PFSK-1 (cell line): ENCODE data around the gene LTC4S.

Source experiments
- FOXP2 ChIP-seq: optimal IDR thresholded peaks from 2 replicates; pipeline ENCODE3; 2011; ENCODE audit warnings: borderline replicate concordance, control low read depth, inconsistent platforms; ENCODE audit not compliant: insufficient read depth; ENCODE audit errors: extremely low read length, extremely low read depth
- POLR2AphosphoS5 ChIP-seq: IDR thresholded peaks from 2 replicates; pipeline ENCODE4 v1.6.1; 2012; ENCODE audit warnings: low read depth, mild to moderate bottlenecking, control low read depth, low read length, moderate library complexity
- SIN3A ChIP-seq: IDR thresholded peaks from 2 replicates; pipeline ENCODE4 v1.6.1; 2012; ENCODE audit warnings: mild to moderate bottlenecking, low read length, moderate library complexity, borderline replicate concordance; ENCODE audit not compliant: insufficient read depth
- TAF1 ChIP-seq: IDR thresholded peaks from 2 replicates; pipeline ENCODE4 v1.6.1; 2012; ENCODE audit warnings: low read length, control low read depth, borderline replicate concordance; ENCODE audit not compliant: insufficient read depth
- TF ChIP-seq, protein P1 (sequence below), 2 experiments: IDR thresholded peaks; 2 replicates each; pipeline versions ENCODE4 v1.6.1 to v1.8.0; 2011 to 2012; ENCODE audit warnings: low read depth in 2 of 2, low read length in 2 of 2, control low read depth in 1 of 2, inconsistent platforms in 1 of 2, mild to moderate bottlenecking in 1 of 2, moderate library complexity in 1 of 2; ENCODE audit not compliant: insufficient read depth in 1 of 2

The LTC4S gene

DNA sequence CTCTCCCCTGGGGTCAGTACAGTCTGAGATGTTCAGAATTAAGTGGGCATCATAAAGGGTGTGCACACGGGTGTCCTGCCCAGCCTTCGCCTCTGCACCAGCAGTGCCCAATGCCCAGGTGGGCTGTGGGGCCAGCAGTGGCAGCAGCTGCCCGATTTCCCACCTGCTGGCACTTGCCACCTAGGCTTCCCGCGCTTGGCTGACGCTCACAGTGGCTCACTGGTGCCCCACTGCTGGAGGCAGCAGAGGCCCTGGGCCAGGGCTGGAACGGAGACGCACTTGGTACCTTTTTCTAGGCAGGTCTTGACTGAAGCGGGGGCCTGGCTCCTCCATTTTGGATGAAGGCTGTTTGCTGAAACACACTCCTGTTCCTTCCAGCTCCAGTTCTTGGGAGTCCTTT lies 47.8 kb downstream of the LTC4S start:
- TF ChIP-seq POLR2AphosphoS5 = no peak
- TF ChIP-seq TAF1 = no peak
- TF ChIP-seq, protein P1, sequence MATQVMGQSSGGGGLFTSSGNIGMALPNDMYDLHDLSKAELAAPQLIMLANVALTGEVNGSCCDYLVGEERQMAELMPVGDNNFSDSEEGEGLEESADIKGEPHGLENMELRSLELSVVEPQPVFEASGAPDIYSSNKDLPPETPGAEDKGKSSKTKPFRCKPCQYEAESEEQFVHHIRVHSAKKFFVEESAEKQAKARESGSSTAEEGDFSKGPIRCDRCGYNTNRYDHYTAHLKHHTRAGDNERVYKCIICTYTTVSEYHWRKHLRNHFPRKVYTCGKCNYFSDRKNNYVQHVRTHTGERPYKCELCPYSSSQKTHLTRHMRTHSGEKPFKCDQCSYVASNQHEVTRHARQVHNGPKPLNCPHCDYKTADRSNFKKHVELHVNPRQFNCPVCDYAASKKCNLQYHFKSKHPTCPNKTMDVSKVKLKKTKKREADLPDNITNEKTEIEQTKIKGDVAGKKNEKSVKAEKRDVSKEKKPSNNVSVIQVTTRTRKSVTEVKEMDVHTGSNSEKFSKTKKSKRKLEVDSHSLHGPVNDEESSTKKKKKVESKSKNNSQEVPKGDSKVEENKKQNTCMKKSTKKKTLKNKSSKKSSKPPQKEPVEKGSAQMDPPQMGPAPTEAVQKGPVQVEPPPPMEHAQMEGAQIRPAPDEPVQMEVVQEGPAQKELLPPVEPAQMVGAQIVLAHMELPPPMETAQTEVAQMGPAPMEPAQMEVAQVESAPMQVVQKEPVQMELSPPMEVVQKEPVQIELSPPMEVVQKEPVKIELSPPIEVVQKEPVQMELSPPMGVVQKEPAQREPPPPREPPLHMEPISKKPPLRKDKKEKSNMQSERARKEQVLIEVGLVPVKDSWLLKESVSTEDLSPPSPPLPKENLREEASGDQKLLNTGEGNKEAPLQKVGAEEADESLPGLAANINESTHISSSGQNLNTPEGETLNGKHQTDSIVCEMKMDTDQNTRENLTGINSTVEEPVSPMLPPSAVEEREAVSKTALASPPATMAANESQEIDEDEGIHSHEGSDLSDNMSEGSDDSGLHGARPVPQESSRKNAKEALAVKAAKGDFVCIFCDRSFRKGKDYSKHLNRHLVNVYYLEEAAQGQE (IDR thresholded peaks at IDR 0.05; ENCODE audit: insufficient read depth in 1 of 2, low read depth in 2 of 2, low read length in 2 of 2) = no peak
- TF ChIP-seq FOXP2 = no peak
- TF ChIP-seq SIN3A = no peak
